Measurements from ENCODE around the gene DCAKD.

The DCAKD gene

GRCh38 chr17:45022655-45023339 is 28.6 kb downstream of the DCAKD start:
- in situ Hi-C loops (cut with MboI; ENCODE audit: low pct_unique_long_range_greater_than_20kb, low sequenced_read_pairs, unreplicated experiment) = no loop called here
- no peak for TF ChIP-seq CTCF (IDR thresholded peaks at IDR 0.05; ENCODE audit: extremely low read depth, insufficient read depth, missing control alignments)

GRCh38 chr17:45022288-45022648 is 29.2 kb downstream of the DCAKD start:
- DNase-seq (ENCODE audit: low spot score) = no peak
- in situ Hi-C loops (cut with MboI; ENCODE audit: low pct_unique_long_range_greater_than_20kb, low sequenced_read_pairs, unreplicated experiment) = no loop called here
- TF ChIP-seq CTCF (IDR thresholded peaks at IDR 0.05; ENCODE audit: extremely low read depth, insufficient read depth, missing control alignments) = no peak

More at GRCh38 chr17:45022655-45023339, 28.6 kb downstream of the DCAKD start:
- DNase-seq (ENCODE audit: low spot score) = no peak

- TF ChIP-seq CTCF (IDR thresholded peaks at IDR 0.05; ENCODE audit: extremely low read depth, insufficient read depth, missing control alignments) = peak; percentile 88
- in situ Hi-C loops (cut with MboI; ENCODE audit: low pct_unique_long_range_greater_than_20kb, low sequenced_read_pairs, unreplicated experiment) = no loop called here
- DNase-seq (ENCODE audit: low spot score) = peak; percentile 93
These were observed 29.7 kb downstream of the DCAKD start for GRCh38 chr17:45021607-45022287.

- TF ChIP-seq CTCF (IDR thresholded peaks at IDR 0.05; ENCODE audit: extremely low read depth, insufficient read depth, missing control alignments) = no peak
- in situ Hi-C loops (cut with MboI; ENCODE audit: low pct_unique_long_range_greater_than_20kb, low sequenced_read_pairs, unreplicated experiment) = no loop called here
- no peak for DNase-seq (ENCODE audit: low spot score)
These were observed 30.9 kb downstream of the DCAKD start for GRCh38 chr17:45020354-45021138.

- peak; percentile 69 for TF ChIP-seq CTCF (IDR thresholded peaks at IDR 0.05; ENCODE audit: extremely low read depth, insufficient read depth, missing control alignments)
- in situ Hi-C loops (cut with MboI; ENCODE audit: low pct_unique_long_range_greater_than_20kb, low sequenced_read_pairs, unreplicated experiment) = loop anchor here (10.0 kb wide), 1 partner anchor 94 kb away; no protein-coding TSS in a partner anchor
- peak; percentile 77 for DNase-seq (ENCODE audit: low spot score)
These were observed 32.4 kb downstream of the DCAKD start for GRCh38 chr17:45018848-45019711.

- in situ Hi-C loops (cut with MboI; ENCODE audit: low pct_unique_long_range_greater_than_20kb, low sequenced_read_pairs, unreplicated experiment) = loop anchor here (10.0 kb wide), 1 partner anchor 94 kb away; no protein-coding TSS in a partner anchor
These were observed 33.0 kb downstream of the DCAKD start for GRCh38 chr17:45018514-45018847.

More at GRCh38 chr17:45018514-45018847, 33.0 kb downstream of the DCAKD start:
- TF ChIP-seq CTCF (IDR thresholded peaks at IDR 0.05; ENCODE audit: extremely low read depth, insufficient read depth, missing control alignments) = no peak
- no peak for DNase-seq (ENCODE audit: low spot score)

Data from GM13977 (cell line).